Fibroblast of pulmonary artery (primary cell): ENCODE measurements around the gene KIAA1958.

Experiments
- DNase-seq: peaks from one replicate; pipeline ENCODE4 v3.0.0-alpha.2; 2010; ENCODE audit warnings: low read depth
- H3K4me3 ChIP-seq: replicated peaks from 2 replicates; pipeline ENCODE4 v1.5.1; 2011; ENCODE audit warnings: low read depth, mild to moderate bottlenecking, control low read depth, low read length, moderate library complexity
- CTCF ChIP-seq: IDR thresholded peaks from 2 replicates; pipeline ENCODE4 v1.5.1; 2011; ENCODE audit warnings: mild to moderate bottlenecking, control low read depth, low read length, inconsistent platforms; ENCODE audit errors: missing control alignments

KIAA1958 gene

GRCh38 chr9:112711050-112711689 is 224.5 kb downstream of the KIAA1958 start:
- peak; percentile 87 for TF ChIP-seq CTCF
- H3K4me3 ChIP-seq, result no peak overlapping the region
- peak; percentile 73 for DNase-seq

DNA sequence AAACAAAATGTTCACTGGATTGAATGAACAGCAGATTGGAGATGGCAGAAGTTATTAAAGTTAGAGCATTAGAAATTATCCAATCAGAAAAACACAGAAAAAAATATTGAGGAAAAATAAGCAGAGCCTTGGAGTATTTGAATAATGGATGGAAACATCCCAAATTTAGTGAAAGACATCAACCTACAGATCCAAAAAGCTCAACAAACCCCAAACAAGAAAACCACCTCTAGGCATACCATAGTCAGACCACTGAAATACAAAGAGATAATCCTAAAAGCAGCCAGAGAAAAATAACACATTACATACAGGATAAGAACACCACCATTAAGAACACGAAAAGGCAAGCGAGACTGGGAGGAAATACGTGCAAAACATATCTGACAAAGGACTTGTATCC is 226.1 kb downstream of the KIAA1958 start:
- no peak for TF ChIP-seq CTCF
- DNase-seq, result no peak
- H3K4me3 ChIP-seq, result no peak overlapping the region

DNA sequence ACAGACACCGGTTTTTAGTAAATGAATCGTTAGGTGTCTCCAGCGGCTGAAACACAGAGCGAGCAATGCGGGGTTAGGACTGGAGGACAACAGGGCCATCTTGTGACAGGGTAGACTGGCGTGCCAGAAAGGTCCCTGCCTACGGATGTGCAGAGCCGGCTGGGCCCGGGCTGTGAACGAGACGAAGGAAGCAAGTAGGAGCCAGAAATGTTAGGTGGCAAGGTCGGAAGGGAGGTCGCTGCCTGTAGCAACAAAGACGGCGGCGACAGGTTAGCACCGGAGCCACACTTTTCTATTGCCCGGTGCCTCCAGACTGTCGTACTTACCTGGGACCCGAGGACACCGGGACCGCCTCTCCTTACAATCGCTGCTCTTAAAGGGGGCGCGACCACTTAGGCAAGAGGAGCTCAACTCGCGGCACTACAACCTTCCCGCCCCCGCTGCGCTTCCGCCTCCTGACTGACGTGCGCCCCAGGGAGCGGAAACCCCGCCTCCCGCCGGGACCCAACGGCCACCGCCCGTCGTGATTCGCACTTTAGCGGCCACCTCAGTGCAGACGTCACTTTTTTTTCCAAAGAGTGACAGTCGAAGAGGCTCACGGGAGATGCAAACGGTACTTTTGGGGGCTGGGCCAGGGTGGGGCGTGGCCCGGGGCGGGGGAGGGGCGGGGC is 231.2 kb downstream of the KIAA1958 start, which contains the start of gene INIP:
Gene INIP, minus strand, starts transcription at position 457 of the 671 bp plus-strand sequence. CDS start 1,632 bp downstream, outside the sequence.
- DNase-seq, result peak; percentile 97
- peak within 1 kb of the TSS; percentile 98 for H3K4me3 ChIP-seq
- no peak for TF ChIP-seq CTCF
